Measurements from ENCODE around the gene RIN3.

The RIN3 gene

GRCh38 chr14:92622311-92622710, 108.7 kb downstream of the RIN3 start:
- TF ChIP-seq CTCF (conservative IDR thresholded peaks at IDR 0.05; ENCODE audit: control insufficient read depth, insufficient read depth, low read depth, low read length) = no peak
- no peak for DNase-seq (ENCODE audit: low read depth)
- no peak overlapping the region for H3K4me3 ChIP-seq (ENCODE audit: control insufficient read depth, low read depth, low read length)

GRCh38 chr14:92624764-92625163, 111.2 kb downstream of the RIN3 start:
- TF ChIP-seq CTCF (conservative IDR thresholded peaks at IDR 0.05; ENCODE audit: control insufficient read depth, insufficient read depth, low read depth, low read length) = no peak
- no peak overlapping the region for H3K4me3 ChIP-seq (ENCODE audit: control insufficient read depth, low read depth, low read length)
- peak; percentile 59 for DNase-seq (ENCODE audit: low read depth)

GRCh38 chr14:92625213-92625612, 111.6 kb downstream of the RIN3 start:
- H3K4me3 ChIP-seq (ENCODE audit: control insufficient read depth, low read depth, low read length) = no peak overlapping the region
- no peak for TF ChIP-seq CTCF (conservative IDR thresholded peaks at IDR 0.05; ENCODE audit: control insufficient read depth, insufficient read depth, low read depth, low read length)
- peak; percentile 96 for DNase-seq (ENCODE audit: low read depth)

- TF ChIP-seq CTCF (conservative IDR thresholded peaks at IDR 0.05; ENCODE audit: control insufficient read depth, insufficient read depth, low read depth, low read length) = no peak
- DNase-seq (ENCODE audit: low read depth) = peak; percentile 36
- H3K4me3 ChIP-seq (ENCODE audit: control insufficient read depth, low read depth, low read length) = no peak overlapping the region
These were observed 112.5 kb downstream of the RIN3 start for GRCh38 chr14:92626041-92626440.

GRCh38 chr14:92627707-92628215, 114.2 kb downstream of the RIN3 start:
- H3K4me3 ChIP-seq (ENCODE audit: control insufficient read depth, low read depth, low read length) = no peak overlapping the region
- DNase-seq (ENCODE audit: low read depth) = no peak
- no peak for TF ChIP-seq CTCF (conservative IDR thresholded peaks at IDR 0.05; ENCODE audit: control insufficient read depth, insufficient read depth, low read depth, low read length)

- DNase-seq (ENCODE audit: low read depth) = no peak
- no peak for TF ChIP-seq CTCF (conservative IDR thresholded peaks at IDR 0.05; ENCODE audit: control insufficient read depth, insufficient read depth, low read depth, low read length)
These were observed 115.1 kb downstream of the RIN3 start for GRCh38 chr14:92628636-92629035.

GRCh38 chr14:92630367-92630766, 116.8 kb downstream of the RIN3 start:
- no peak for TF ChIP-seq CTCF (conservative IDR thresholded peaks at IDR 0.05; ENCODE audit: control insufficient read depth, insufficient read depth, low read depth, low read length)

More at GRCh38 chr14:92628636-92629035, 115.1 kb downstream of the RIN3 start:
- H3K4me3 ChIP-seq (ENCODE audit: control insufficient read depth, low read depth, low read length) = no peak overlapping the region

More at GRCh38 chr14:92630367-92630766, 116.8 kb downstream of the RIN3 start:
- DNase-seq (ENCODE audit: low read depth) = no peak
- H3K4me3 ChIP-seq (ENCODE audit: control insufficient read depth, low read depth, low read length) = no peak overlapping the region

Measured in fibroblast of mammary gland (primary cell).